Stimulated activated CD8-positive, alpha-beta memory T cell treated with anti-CD3 and anti-CD28 coated beads, Interleukin-4, amount 100 ng/mL, for 48 hours (primary cell): Measurements from ENCODE around the gene CCT6A.
"Not testable (repeated sequence)": the region's sequence is repeated elsewhere in the genome, so short reads cannot be mapped to it uniquely, and the experiment has no call there.

Source experiments
- DNase-seq: peaks from one replicate; pipeline ENCODE4 v3.0.0-alpha.2; 2020

The CCT6A gene, protein sequence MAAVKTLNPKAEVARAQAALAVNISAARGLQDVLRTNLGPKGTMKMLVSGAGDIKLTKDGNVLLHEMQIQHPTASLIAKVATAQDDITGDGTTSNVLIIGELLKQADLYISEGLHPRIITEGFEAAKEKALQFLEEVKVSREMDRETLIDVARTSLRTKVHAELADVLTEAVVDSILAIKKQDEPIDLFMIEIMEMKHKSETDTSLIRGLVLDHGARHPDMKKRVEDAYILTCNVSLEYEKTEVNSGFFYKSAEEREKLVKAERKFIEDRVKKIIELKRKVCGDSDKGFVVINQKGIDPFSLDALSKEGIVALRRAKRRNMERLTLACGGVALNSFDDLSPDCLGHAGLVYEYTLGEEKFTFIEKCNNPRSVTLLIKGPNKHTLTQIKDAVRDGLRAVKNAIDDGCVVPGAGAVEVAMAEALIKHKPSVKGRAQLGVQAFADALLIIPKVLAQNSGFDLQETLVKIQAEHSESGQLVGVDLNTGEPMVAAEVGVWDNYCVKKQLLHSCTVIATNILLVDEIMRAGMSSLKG

GRCh38 chr7:56051339-56052191, at the start of gene CCT6A, which contains the start of gene PSPH:
Gene CCT6A, plus strand, starts transcription at chr7:56051765. Its CDS starts 84 bp downstream, at chr7:56051849.
Gene PSPH, minus strand, starts transcription at chr7:56051444. Its CDS starts 30,232 bp downstream, at chr7:56021212.
- DNase-seq: peak; percentile 95

GRCh38 chr7:56003749-56004148, 47.8 kb upstream of the CCT6A start:
- DNase-seq: no peak

DNA sequence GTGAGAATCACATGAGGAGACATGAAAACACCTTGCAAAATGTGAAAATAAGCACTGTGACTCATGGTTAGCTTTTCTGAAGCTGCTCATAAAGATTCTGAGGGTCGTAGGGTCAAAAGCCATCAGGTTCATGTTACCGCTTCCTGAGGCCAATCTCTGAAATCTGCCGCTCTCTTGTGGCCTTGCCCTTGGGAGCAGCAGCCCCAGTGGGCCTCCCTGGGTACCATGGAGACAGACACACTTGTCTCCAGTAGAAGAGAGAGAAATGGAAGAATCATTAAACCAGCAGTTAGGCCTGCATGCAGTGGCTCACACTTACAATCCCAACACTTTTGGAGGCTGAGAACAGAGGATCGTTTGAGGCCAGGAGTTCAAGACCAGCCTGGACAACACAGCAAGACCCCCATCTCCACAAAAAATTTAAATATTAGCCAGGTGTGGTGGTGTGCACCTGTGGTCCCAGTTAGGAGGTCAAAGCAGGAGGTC, 44.4 kb upstream of the CCT6A start:
- no peak for DNase-seq

- DNase-seq: no peak
These were observed 43.7 kb upstream of the CCT6A start for GRCh38 chr7:56007891-56008290.

DNA sequence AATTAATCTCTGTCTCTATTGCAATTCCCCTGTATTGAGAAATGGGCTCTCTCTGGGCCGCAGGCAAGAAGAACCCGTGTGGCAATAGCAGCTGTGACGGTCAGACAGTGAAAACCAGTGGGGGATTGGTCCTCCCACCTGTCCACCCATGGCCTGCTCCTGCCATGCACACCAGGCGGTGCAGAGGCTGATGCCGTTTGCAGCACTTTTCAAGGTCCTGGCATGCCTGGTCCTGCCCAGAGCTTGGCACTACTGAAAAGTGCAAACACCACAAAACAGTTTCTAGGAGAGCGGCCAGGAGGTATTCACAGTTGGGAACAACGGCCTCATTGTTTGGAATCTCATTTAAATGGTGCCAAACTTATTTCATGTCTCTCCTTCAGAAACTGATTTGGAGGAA, 41.9 kb upstream of the CCT6A start:
- DNase-seq: no peak

- DNase-seq: not testable (repeated sequence)
These were observed 34.5 kb upstream of the CCT6A start for GRCh38 chr7:56017015-56017414.

DNA sequence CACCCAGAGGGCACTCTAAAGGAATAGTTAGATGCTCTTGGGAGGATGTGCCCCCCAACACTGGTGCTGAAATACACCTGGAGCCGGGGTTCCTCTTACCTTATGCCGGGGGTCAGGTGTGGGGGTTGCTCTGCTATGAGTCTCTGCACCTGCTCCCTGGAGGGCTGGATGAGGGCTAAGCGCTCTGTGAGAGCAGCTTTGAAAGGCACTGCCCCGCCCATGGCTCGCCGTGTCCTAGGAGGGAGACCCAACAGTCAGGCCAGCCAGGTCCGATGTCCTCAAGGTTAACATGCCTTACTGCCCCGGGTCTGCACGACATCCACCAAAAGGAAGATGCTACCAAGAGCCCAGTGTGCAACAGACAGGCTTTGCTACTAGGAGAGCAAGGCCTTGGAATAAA, 32.1 kb upstream of the CCT6A start:
- DNase-seq: no peak

- no peak for DNase-seq
These were observed 28.1 kb upstream of the CCT6A start for GRCh38 chr7:56023500-56023899.

GRCh38 chr7:56026538-56026937, 25.0 kb upstream of the CCT6A start:
- no peak for DNase-seq

- no peak for DNase-seq
These were observed 22.5 kb upstream of the CCT6A start for GRCh38 chr7:56028942-56029630.

DNA sequence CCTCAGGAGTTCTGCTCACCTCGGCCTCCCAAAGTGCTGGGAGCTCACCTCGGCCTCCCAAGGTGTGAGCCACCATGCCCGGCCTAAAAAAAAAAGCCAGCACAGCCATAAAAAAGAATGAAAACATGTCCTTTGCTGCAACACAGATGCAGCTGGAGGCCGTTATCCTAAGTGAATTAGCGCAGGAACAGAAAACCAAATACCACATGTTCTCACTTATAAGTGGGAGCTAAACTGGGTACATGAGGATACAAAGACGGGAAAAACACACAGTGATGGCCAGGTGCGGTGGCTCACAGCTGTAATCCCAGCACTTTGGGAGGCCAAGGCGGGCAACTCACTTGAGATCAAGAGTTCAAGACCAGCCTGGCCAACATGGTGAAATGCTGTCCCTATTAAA, 21.2 kb upstream of the CCT6A start:
- no peak for DNase-seq

- DNase-seq: not testable (repeated sequence)
These were observed 20.0 kb upstream of the CCT6A start for GRCh38 chr7:56031556-56031955.

DNA sequence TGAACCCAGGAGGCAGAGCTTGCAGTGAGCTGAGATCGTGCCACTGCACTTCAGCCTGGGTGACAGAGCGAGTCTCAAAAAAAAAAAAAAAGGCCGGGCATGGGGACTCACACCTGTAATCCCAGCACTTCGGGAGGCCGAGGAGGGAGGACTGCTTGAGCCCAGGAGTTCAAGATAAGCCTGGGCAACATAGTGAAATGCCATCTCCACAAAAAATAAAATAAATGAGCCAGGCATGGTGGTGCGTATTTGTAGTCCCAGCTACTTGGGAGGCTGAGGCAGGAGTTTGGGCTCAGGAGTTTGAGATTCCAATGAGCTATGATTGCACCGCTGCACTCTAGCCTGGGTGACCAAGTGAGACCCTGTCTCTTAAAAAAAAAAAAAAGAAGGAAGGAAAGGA, 19.0 kb upstream of the CCT6A start:
- DNase-seq: not testable (repeated sequence)

GRCh38 chr7:56033671-56034432, 17.7 kb upstream of the CCT6A start:
- DNase-seq: peak; percentile 83

GRCh38 chr7:56040730-56041129, 10.8 kb upstream of the CCT6A start:
- no peak for DNase-seq

GRCh38 chr7:56045758-56046157, 5.8 kb upstream of the CCT6A start:
- not testable (repeated sequence) for DNase-seq

GRCh38 chr7:56046721-56047445, 4.7 kb upstream of the CCT6A start:
- no peak for DNase-seq

DNA sequence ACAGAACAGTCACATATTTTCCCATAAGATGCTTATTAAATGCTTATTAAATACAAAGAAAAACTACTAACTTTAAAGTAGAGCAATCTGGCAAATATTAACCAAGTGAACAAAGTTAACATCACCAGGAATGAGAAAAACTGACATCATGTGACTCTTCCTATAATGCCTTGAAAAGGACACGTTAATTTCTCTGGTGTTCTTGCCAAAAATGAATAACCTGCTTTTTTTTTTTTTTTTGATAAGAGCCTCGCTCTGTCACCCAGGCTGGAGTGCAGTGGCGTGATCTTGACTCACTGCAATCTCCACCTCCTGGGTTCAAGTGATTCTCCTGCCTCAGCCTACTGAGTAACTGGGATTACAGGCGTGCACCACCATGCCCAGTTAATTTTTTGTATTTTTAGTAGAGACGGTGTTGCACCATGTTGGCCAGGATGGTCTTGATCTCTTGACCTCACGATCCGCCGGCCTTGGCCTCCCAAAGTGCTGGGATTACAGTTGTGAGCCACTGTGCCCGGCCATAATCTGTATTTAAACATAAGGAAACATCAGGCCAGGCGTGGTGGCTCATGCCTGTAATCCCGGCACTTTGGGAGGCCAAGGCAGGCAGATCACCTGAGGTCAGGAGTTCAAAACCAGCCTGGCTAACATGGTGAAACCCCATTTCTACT, 4.0 kb upstream of the CCT6A start:
- not testable (repeated sequence) for DNase-seq

- no peak for DNase-seq
These were observed 3.3 kb upstream of the CCT6A start for GRCh38 chr7:56048245-56048644.

DNA sequence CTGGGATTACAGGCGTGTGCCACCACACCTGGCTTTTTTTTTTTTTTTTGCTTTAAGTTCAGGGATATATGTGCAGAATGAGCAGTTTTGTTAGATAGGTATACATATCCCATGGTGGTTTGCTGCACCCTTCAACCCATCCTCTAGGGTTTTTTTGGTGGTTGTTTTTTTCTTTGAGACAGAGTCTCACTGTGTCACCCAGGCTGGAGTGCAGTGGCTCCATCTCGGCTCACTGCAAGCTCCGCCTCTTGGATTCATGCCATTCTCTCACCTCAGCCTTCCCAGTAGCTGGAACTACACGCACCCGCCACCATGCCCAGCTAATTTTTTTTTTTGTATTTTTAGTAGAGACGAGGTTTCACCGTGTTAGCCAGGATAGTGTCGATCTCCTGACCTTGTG, 2.8 kb upstream of the CCT6A start:
- DNase-seq: not testable (repeated sequence)

- DNase-seq: no peak
These were observed 569 bp upstream of the CCT6A start for GRCh38 chr7:56051053-56051338.
